Sigmoid colon (tissue), 7 donors: ENCODE measurements around the gene LHB. TPM values are rescaled to one million over a fixed set of nuclear protein-coding genes. Genes with fewer than 3 reads are reported as not detected.

Experiments used
- DNase-seq: peaks from one replicate; pipeline ENCODE4 v3.0.0-alpha.2; 2019
- H3K27ac ChIP-seq, 4 donors: fragments of 200-600 bp; sonication (generic); one replicate each; pipeline ENCODE4 v1.5.1; 2016 to 2019; ENCODE audit warnings: mild to moderate bottlenecking in 1 of 4
- H3K27me3 ChIP-seq, 3 donors: fragments of 200-600 bp; sonication (generic); one replicate each; pipeline ENCODE4 v1.5.1; 2019; ENCODE audit warnings: mild to moderate bottlenecking in 1 of 3
- H3K36me3 ChIP-seq, 4 donors: fragments of 200-600 bp; sonication (generic); one replicate each; pipeline ENCODE4 v1.5.1; 2016 to 2019
- H3K4me1 ChIP-seq, 4 donors: fragments of 200-600 bp; sonication (generic); one replicate each; pipeline ENCODE4 v1.5.1; 2017 to 2019
- H3K4me3 ChIP-seq, 4 donors: fragments of 200-600 bp; sonication (generic); one replicate each; pipeline ENCODE4 v1.5.1; 2017 to 2019; ENCODE audit warnings: mild to moderate bottlenecking in 2 of 4, moderate library complexity in 1 of 4
- H3K9me3 ChIP-seq, 4 donors: fragments of 200-600 bp in 3 of 4; sonication (generic) in 3 of 4; one replicate each; pipeline versions ENCODE4 v1.5.1 to v1.6.1; 2013 to 2019
- EP300 ChIP-seq, 4 donors: sonication (generic); formaldehyde crosslinking; IDR thresholded peaks; one replicate each; pipeline ENCODE4 v1.6.1; 2017; ENCODE audit warnings: antibody characterized with exemption in 4 of 4
- POLR2A ChIP-seq, 2 donors: fragments of 450-650 bp; IDR thresholded peaks; one replicate each; pipeline ENCODE4 v1.6.1; 2016; ENCODE audit warnings: antibody characterized with exemption in 2 of 2, mild to moderate bottlenecking in 2 of 2, moderate library complexity in 2 of 2
- POLR2AphosphoS5 ChIP-seq, 4 donors: sonication (generic); formaldehyde crosslinking; IDR thresholded peaks; one replicate each; pipeline ENCODE4 v1.6.1; 2017; ENCODE audit warnings: antibody characterized with exemption in 4 of 4
- WGBS, 2 donors: extraction: QIAGEN DNeasy Blood & Tissue Kit; methylation state at CpG; one replicate each; pipeline ENCODE4 v1.1.7; 2013; 5-methylcytosine and 5-hydroxymethylcytosine counted together
- intact Hi-C: fragments of 100-400 bp; cut with DNase I; formaldehyde crosslinking; loops from one replicate; pipeline ENCODE4 v1.15.1; 2023
- polyA plus RNA-seq, 3 donors: library from polyadenylated mRNA; stranded (reverse); fragments of 200-250 nt; gene quantifications; one replicate each; pipeline ENCODE4 v1.2.3, GENCODE V29; 2013
- total RNA-seq, 4 donors: library from RNA; depleted of rRNA; stranded (reverse); fragments of >200 nt; gene quantifications; one replicate each; pipeline ENCODE4 v1.1.0, GENCODE V29; 2016
- TF ChIP-seq, protein P1 (sequence below), 4 experiments: fragments of 450-650 bp in 3 of 4; fragments of 200-600 bp in 1 of 4; IDR thresholded peaks; one replicate each; pipeline ENCODE4 v1.5.1; 2016 to 2019; ENCODE audit warnings: antibody characterized with exemption in 4 of 4, mild to moderate bottlenecking in 3 of 4, moderate library complexity in 2 of 4
- donor health status: healthy with polysubstance abuse.
- donor health status: Bipolar disorder and iron deficiency.
- donor health status: healthy.

The LHB gene
- total and polyA plus RNA-seq, 7 donors = not detected

DNA sequence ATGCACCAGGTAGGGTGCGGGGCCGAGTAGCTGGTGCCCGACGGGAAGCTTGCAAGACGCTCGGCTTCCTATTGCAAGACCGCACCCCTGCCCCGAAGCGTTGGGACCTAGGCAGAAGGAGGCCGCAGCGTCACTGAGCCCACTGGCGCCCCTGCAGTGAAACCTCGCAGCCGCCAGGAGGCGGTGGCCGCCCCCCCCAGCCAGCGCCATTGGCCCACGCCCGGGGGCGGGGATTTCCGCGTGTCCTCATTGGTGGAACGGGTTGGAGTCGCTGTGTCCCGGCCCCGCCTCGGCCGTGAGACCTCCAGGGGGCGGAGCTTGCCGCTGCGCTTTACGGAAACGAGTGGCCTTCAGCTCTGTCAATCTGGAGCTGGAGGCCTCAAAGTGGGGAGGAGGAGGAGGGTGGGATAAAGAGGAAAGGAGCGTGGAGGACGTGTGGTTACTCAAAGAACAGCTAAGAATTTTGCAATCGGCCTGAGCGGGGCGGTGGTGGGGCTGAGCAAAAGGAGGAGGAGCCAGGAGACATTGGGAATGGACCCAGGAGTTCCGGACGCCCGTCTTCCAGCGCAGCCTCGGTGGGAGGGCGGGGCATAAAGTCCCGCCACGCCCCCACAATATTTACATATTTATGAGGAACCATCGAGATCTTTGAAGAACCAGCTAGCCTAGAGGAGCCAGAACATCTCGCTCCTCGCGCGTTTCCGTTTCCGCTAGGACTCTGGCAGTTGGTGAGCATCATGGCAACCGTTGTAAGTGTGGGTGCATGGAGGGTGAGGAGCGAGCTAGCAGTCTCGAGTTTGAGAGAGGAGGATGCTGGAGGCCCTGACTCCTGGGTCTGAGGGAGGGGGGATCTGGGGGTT, 23.5 kb downstream of the LHB start, which contains the start of the genes GYS1 and RUVBL2:
TSS of gene GYS1 (minus strand) at position 135 of the 860 bp plus-strand sequence. CDS start 197 bp downstream, outside the sequence.
TSS of gene RUVBL2 (plus strand) at position 713 of the 860 bp plus-strand sequence. CDS start at position 738, 25 bp downstream.
- TF ChIP-seq, protein P1, sequence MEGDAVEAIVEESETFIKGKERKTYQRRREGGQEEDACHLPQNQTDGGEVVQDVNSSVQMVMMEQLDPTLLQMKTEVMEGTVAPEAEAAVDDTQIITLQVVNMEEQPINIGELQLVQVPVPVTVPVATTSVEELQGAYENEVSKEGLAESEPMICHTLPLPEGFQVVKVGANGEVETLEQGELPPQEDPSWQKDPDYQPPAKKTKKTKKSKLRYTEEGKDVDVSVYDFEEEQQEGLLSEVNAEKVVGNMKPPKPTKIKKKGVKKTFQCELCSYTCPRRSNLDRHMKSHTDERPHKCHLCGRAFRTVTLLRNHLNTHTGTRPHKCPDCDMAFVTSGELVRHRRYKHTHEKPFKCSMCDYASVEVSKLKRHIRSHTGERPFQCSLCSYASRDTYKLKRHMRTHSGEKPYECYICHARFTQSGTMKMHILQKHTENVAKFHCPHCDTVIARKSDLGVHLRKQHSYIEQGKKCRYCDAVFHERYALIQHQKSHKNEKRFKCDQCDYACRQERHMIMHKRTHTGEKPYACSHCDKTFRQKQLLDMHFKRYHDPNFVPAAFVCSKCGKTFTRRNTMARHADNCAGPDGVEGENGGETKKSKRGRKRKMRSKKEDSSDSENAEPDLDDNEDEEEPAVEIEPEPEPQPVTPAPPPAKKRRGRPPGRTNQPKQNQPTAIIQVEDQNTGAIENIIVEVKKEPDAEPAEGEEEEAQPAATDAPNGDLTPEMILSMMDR (IDR thresholded peaks at IDR 0.05) = peak; percentile 96 to 99 (median 98)
- TF ChIP-seq POLR2A (IDR thresholded peaks at IDR 0.05) (peak; percentile 87 to 94), EP300 (IDR thresholded peaks at IDR 0.05) (peak in 1 of 4 donors; percentile 66), POLR2AphosphoS5 (IDR thresholded peaks at IDR 0.05) (peak; percentile 92 to 98 (median 98))
- H3K4me3 ChIP-seq = peak within 1 kb of the TSS; percentile 58 to 76 (median 67)
- H3K27me3 ChIP-seq = no peaks in the 10 kb centered on the region
- H3K36me3 ChIP-seq = peaks cover 0 to 17% (median 3%) of the 10 kb centered on the region in 4 donors
- intact Hi-C loops = loop anchor here (5.0 kb wide), 1 partner anchor 154 kb away; no protein-coding TSS in a partner anchor
- no peaks in the 10 kb centered on the region for H3K9me3 ChIP-seq
- DNase-seq = peak; percentile 100
- peaks cover 0 to 42% (median 37%) of the 10 kb centered on the region in 4 donors for H3K4me1 ChIP-seq
- H3K27ac ChIP-seq = peak within 1 kb of the TSS; percentile 88 to 97 (median 90)
- WGBS, 2 donors = 0% methylated on average over 56 of the region's 56 CpGs

DNA sequence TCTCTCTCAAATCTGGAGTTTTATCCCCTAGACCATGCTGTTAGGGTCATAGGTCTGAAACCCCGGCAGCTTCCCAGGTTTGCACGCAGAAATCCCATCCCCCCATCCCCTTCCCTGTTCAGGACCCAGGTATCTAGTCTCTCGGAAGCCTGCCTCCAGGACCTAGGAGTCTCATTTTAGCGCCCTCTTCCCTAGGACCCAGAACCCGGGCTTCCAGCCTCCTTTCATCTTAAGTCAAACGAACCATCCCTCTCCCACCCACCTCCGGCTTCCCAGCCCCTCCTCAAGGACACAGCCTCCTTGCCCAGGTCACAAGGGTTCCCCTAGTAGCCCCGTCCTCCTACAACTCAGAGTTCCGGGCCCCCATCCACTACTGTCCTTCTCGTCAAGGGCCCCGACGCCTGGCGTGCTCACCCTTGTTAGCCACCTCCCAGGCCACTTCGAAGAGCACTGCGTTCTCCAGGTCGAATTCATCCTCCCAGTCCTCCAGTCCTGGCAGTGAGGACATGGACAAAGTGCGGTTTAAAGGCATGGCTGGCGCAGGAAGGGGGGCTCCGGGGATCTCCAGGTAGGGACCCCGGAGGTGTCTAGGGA, 24.2 kb downstream of the LHB start:
- WGBS, 2 donors = 0% methylated on average over 20 of the region's 20 CpGs
- Histone ChIP-seq H3K27ac (peak overlapping the region; percentile 88 to 97 (median 90)), H3K4me1 (peaks cover 0 to 42% (median 37%) of the 10 kb centered on the region in 4 donors), H3K36me3 (peaks cover 0 to 25% (median 5%) of the 10 kb centered on the region in 4 donors), H3K4me3 (peak overlapping the region; percentile 58 to 76 (median 67)), H3K27me3 (no peaks in the 10 kb centered on the region), H3K9me3 (no peaks in the 10 kb centered on the region)
- DNase-seq = peak; percentile 81
- TF ChIP-seq POLR2AphosphoS5 (IDR thresholded peaks at IDR 0.05) = no peak
- TF ChIP-seq POLR2A (IDR thresholded peaks at IDR 0.05) = no peak
- TF ChIP-seq, protein P1 (IDR thresholded peaks at IDR 0.05) = no peak
- no peak for TF ChIP-seq EP300 (IDR thresholded peaks at IDR 0.05)
- intact Hi-C loops = loop anchor here (5.0 kb wide), 1 partner anchor 155 kb away; no protein-coding TSS in a partner anchor

GRCh38 chr19:48991873-48992580, 24.9 kb downstream of the LHB start:
- DNase-seq = peak; percentile 88
- peak; percentile 71 to 88 (median 81) for TF ChIP-seq POLR2AphosphoS5 (IDR thresholded peaks at IDR 0.05)
- TF ChIP-seq, protein P1 (IDR thresholded peaks at IDR 0.05) = no peak
- peak; percentile 29 to 58 for TF ChIP-seq POLR2A (IDR thresholded peaks at IDR 0.05)
- WGBS, 2 donors = 19 to 40% methylated on average over 8 of the region's 8 CpGs
- Histone ChIP-seq H3K27me3 (no peaks in the 10 kb centered on the region), H3K9me3 (no peaks in the 10 kb centered on the region), H3K4me1 (peaks cover 0 to 42% (median 37%) of the 10 kb centered on the region in 4 donors), H3K27ac (peak overlapping the region; percentile 88 to 97 (median 90)), H3K4me3 (peak overlapping the region; percentile 58 to 76 (median 67)), H3K36me3 (peaks cover 0 to 25% (median 6%) of the 10 kb centered on the region in 4 donors)
- intact Hi-C loops = loop anchor here (5.0 kb wide), 1 partner anchor 155 kb away; no protein-coding TSS in a partner anchor

- peak overlapping the region in 3 of 4 donors; percentile 88 to 97 (median 88) for H3K27ac ChIP-seq
Observed at GRCh38 chr19:48991011-48991609, 25.8 kb downstream of the LHB start.

More at GRCh38 chr19:48991011-48991609, 25.8 kb downstream of the LHB start:
- WGBS, 2 donors = 91% methylated on average over 22 of the region's 22 CpGs
- H3K27me3 ChIP-seq = no peaks in the 10 kb centered on the region
- peaks cover 0 to 26% (median 8%) of the 10 kb centered on the region in 4 donors for H3K36me3 ChIP-seq
- no peaks in the 10 kb centered on the region for H3K9me3 ChIP-seq
- DNase-seq = peak; percentile 67
- H3K4me3 ChIP-seq = peak overlapping the region in 2 of 4 donors; percentile 58 to 61
- H3K4me1 ChIP-seq = peaks cover 0 to 42% (median 37%) of the 10 kb centered on the region in 4 donors
- TF ChIP-seq, protein P1 (IDR thresholded peaks at IDR 0.05) = no peak
- no peak for TF ChIP-seq EP300 (IDR thresholded peaks at IDR 0.05)
- no peak for TF ChIP-seq POLR2AphosphoS5 (IDR thresholded peaks at IDR 0.05)
- no peak for TF ChIP-seq POLR2A (IDR thresholded peaks at IDR 0.05)
- intact Hi-C loops = loop anchor here (5.0 kb wide), 1 partner anchor 156 kb away; no protein-coding TSS in a partner anchor
